GM19468 (cell line): ENCODE measurements around the gene ILF3.
"Not testable (repeated sequence)": the region's sequence is repeated elsewhere in the genome, so short reads cannot be mapped to it uniquely, and the experiment has no call there.

Experiments
- ATAC-seq: cut with Tn5 transposase; IDR thresholded peaks from one replicate; pipeline ENCODE4 v1.9.1; 2021; ENCODE audit warnings: mild to moderate bottlenecking, moderate library complexity, moderate number of reproducible peaks; ENCODE audit not compliant: unreplicated experiment; ENCODE audit errors: extremely low read depth

Gene ILF3

GRCh38 chr19:10670876-10671804 lies 17.0 kb downstream of the ILF3 start:
- no peak for ATAC-seq

GRCh38 chr19:10671922-10672321 lies 17.8 kb downstream of the ILF3 start:
- not testable (repeated sequence) for ATAC-seq

- ATAC-seq, result not testable (repeated sequence)
These were observed 21.1 kb downstream of the ILF3 start for GRCh38 chr19:10675214-10675613.

GRCh38 chr19:10677751-10678150 lies 23.6 kb downstream of the ILF3 start:
- no peak for ATAC-seq

- ATAC-seq, result no peak
These were observed 24.7 kb downstream of the ILF3 start for GRCh38 chr19:10678813-10679212.

GRCh38 chr19:10679743-10680142 lies 25.6 kb downstream of the ILF3 start:
- no peak for ATAC-seq

- no peak for ATAC-seq
These were observed 26.5 kb downstream of the ILF3 start for GRCh38 chr19:10680545-10681135.

- no peak for ATAC-seq
These were observed 27.5 kb downstream of the ILF3 start for GRCh38 chr19:10681658-10682057.

GRCh38 chr19:10682397-10683063 lies 28.4 kb downstream of the ILF3 start:
- no peak for ATAC-seq

- no peak for ATAC-seq
These were observed 28.9 kb downstream of the ILF3 start for GRCh38 chr19:10683064-10683426.

- ATAC-seq, result no peak
These were observed 29.4 kb downstream of the ILF3 start for GRCh38 chr19:10683582-10683981.

GRCh38 chr19:10685210-10685609 lies 31.1 kb downstream of the ILF3 start:
- ATAC-seq, result no peak

- no peak for ATAC-seq
These were observed 32.0 kb downstream of the ILF3 start for GRCh38 chr19:10686193-10686592.

GRCh38 chr19:10686661-10687517 lies 32.7 kb downstream of the ILF3 start:
- no peak for ATAC-seq

GRCh38 chr19:10687518-10688288 lies 33.6 kb downstream of the ILF3 start:
- ATAC-seq, result no peak

GRCh38 chr19:10688545-10689280 lies 34.6 kb downstream of the ILF3 start:
- ATAC-seq, result no peak

- ATAC-seq, result no peak
These were observed 36.2 kb downstream of the ILF3 start for GRCh38 chr19:10690341-10690781.

GRCh38 chr19:10691178-10691881 lies 37.2 kb downstream of the ILF3 start:
- no peak for ATAC-seq
